HepG2 (cell line): ENCODE measurements around the gene MAPK9.

Experiments used
- RAD21 ChIP-seq: fragments of 450-650 bp; formaldehyde crosslinking; IDR thresholded peaks from 2 replicates; pipeline ENCODE4 v1.5.0; 2020; ENCODE audit warnings: mild to moderate bottlenecking
- SMYD3 ChIP-seq: sonication (generic); formaldehyde crosslinking; IDR thresholded peaks from 2 replicates; pipeline ENCODE4 v1.8.1; 2023; ENCODE audit warnings: mild to moderate bottlenecking, missing genetic modification reagents
- ZNF326 ChIP-seq: sonication (generic); formaldehyde crosslinking; IDR thresholded peaks from 2 replicates; pipeline ENCODE4 v1.4.0; 2020; ENCODE audit warnings: missing genetic modification reagents, borderline replicate concordance

DNA sequence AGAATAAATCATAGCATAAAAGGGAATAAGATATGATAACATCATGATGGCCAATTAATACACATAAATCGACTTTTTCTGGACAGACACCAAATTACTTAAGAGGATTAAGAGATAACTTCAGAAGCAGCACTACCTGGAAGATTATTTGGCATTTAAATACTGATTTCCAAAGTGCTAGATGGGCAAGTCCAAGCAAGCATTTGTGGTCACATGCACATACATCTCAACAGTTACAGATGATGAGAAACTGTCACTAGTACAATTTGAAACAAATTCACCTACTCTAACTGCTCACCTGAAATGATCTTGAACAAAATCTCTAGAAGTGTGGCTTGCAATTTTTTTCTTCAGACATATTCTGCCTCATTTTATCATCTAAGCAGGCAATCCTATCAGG, 56.0 kb downstream of the MAPK9 start:
- no peak for TF ChIP-seq RAD21 (CRISPR knock-in tag)
- no peak for TF ChIP-seq SMYD3 (CRISPR knock-in tag)
- no peak for TF ChIP-seq ZNF326 (CRISPR knock-in tag)
